SK-N-SH treated with all-trans-retinoic acid at 6 μM for 48 hours (cell line): ENCODE measurements around the gene GPC6.
"Not testable (repeated sequence)": the region's sequence is repeated elsewhere in the genome, so short reads cannot be mapped to it uniquely, and the experiment has no call there.

Experiments
- ATAC-seq: fragments of 200-7000 bp; cut with Tn5 transposase; 3 replicates; pipeline ENCODE4 v1.9.1; 2020; ENCODE audit warnings: mild to moderate bottlenecking, moderate library complexity
- ARNTL ChIP-seq: fragments of 450-650 bp; formaldehyde crosslinking; IDR thresholded peaks from 2 replicates; pipeline ENCODE4 v1.5.0; 2020; ENCODE audit warnings: low read depth, mild to moderate bottlenecking, moderate library complexity, borderline replicate concordance
- BACH2 ChIP-seq: fragments of 250-450 bp; sonication (Bioruptor Pico); IDR thresholded peaks from 2 replicates; pipeline ENCODE4 v1.9.0; 2021; ENCODE audit warnings: mild to moderate bottlenecking, borderline replicate concordance
- CSDC2 ChIP-seq: fragments of 250-450 bp; sonication (Bioruptor Pico); IDR thresholded peaks from 2 replicates; pipeline ENCODE4 v1.5.0; 2020; ENCODE audit warnings: mild to moderate bottlenecking, moderate library complexity
- ISL1 ChIP-seq: fragments of 250-450 bp; sonication (Bioruptor Pico); IDR thresholded peaks from 2 replicates; pipeline ENCODE4 v2.1.2; 2022; ENCODE audit warnings: mild to moderate bottlenecking, moderate library complexity
- PPARA ChIP-seq: fragments of 250-450 bp; sonication (Bioruptor Pico); IDR thresholded peaks from 2 replicates; pipeline ENCODE4 v1.5.0; 2020; ENCODE audit warnings: mild to moderate bottlenecking, borderline replicate concordance
- RARB ChIP-seq: fragments of 250-450 bp; sonication (Bioruptor Pico); IDR thresholded peaks from 2 replicates; pipeline ENCODE4 v1.8.0; 2021; ENCODE audit warnings: mild to moderate bottlenecking, moderate library complexity
- TCF4 ChIP-seq: fragments of 250-450 bp; sonication (Bioruptor Pico); IDR thresholded peaks from 2 replicates; pipeline ENCODE4 v1.8.0; 2021; ENCODE audit warnings: mild to moderate bottlenecking, moderate library complexity, borderline replicate concordance
- ZC3H10 ChIP-seq: fragments of 250-450 bp; sonication (Bioruptor Pico); IDR thresholded peaks from 2 replicates; pipeline ENCODE4 v1.5.1; 2021; ENCODE audit warnings: mild to moderate bottlenecking, moderate library complexity
- ZFP3 ChIP-seq: fragments of 250-450 bp; sonication (Bioruptor Pico); IDR thresholded peaks from 2 replicates; pipeline ENCODE4 v1.5.0; 2020; ENCODE audit warnings: mild to moderate bottlenecking, moderate library complexity
- ZFP30 ChIP-seq: fragments of 450-650 bp; formaldehyde crosslinking; IDR thresholded peaks from 2 replicates; pipeline ENCODE4 v1.5.0; 2022; ENCODE audit warnings: mild to moderate bottlenecking, moderate library complexity
- ZNF565 ChIP-seq: fragments of 450-650 bp; formaldehyde crosslinking; conservative IDR thresholded peaks from 2 replicates; pipeline ENCODE4 v1.5.0; 2020; ENCODE audit warnings: low read depth, mild to moderate bottlenecking, moderate library complexity
- ZNF8 ChIP-seq: fragments of 450-650 bp; formaldehyde crosslinking; IDR thresholded peaks from 2 replicates; pipeline ENCODE4 v1.5.0; 2020; ENCODE audit warnings: mild to moderate bottlenecking, moderate library complexity
- TF ChIP-seq, protein P1 (sequence below): fragments of 250-450 bp; sonication (Bioruptor Pico); IDR thresholded peaks from 2 replicates; pipeline ENCODE4 v1.5.0; 2020; ENCODE audit warnings: mild to moderate bottlenecking, moderate library complexity
- TF ChIP-seq, protein P2 (sequence below): fragments of 250-450 bp; sonication (Bioruptor Pico); IDR thresholded peaks from 2 replicates; pipeline ENCODE4 v1.8.0; 2021; ENCODE audit warnings: low read depth, mild to moderate bottlenecking, moderate library complexity, borderline replicate concordance
- TF ChIP-seq, protein P3 (sequence below): fragments of 250-450 bp; sonication (Bioruptor Pico); IDR thresholded peaks from 2 replicates; pipeline ENCODE4 v1.8.0; 2020; ENCODE audit warnings: mild to moderate bottlenecking, moderate library complexity, borderline replicate concordance

Gene GPC6

DNA sequence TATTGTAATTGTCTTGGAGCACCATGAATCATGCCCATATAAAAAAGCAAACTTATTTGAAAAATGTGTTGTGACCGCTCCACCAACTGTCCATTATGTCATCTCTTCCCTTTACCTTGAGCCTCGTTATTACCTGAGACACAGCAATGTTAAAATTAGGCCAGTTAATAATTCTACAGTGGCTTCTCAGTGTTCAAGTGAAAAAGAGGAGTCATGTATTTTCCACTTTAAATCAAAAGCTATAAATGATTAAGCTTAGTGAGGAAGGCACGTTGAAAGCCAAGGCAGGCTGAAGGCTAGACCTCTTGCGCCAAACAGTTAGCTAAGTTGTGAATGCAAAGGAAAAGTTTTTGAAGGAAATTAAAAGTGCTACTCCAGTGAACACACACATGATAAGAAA lies 210.5 kb downstream of the GPC6 start (continued):
- TF ChIP-seq, protein P1, sequence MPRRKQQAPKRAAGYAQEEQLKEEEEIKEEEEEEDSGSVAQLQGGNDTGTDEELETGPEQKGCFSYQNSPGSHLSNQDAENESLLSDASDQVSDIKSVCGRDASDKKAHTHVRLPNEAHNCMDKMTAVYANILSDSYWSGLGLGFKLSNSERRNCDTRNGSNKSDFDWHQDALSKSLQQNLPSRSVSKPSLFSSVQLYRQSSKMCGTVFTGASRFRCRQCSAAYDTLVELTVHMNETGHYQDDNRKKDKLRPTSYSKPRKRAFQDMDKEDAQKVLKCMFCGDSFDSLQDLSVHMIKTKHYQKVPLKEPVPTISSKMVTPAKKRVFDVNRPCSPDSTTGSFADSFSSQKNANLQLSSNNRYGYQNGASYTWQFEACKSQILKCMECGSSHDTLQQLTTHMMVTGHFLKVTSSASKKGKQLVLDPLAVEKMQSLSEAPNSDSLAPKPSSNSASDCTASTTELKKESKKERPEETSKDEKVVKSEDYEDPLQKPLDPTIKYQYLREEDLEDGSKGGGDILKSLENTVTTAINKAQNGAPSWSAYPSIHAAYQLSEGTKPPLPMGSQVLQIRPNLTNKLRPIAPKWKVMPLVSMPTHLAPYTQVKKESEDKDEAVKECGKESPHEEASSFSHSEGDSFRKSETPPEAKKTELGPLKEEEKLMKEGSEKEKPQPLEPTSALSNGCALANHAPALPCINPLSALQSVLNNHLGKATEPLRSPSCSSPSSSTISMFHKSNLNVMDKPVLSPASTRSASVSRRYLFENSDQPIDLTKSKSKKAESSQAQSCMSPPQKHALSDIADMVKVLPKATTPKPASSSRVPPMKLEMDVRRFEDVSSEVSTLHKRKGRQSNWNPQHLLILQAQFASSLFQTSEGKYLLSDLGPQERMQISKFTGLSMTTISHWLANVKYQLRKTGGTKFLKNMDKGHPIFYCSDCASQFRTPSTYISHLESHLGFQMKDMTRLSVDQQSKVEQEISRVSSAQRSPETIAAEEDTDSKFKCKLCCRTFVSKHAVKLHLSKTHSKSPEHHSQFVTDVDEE (CRISPR knock-in tag): no peak
- TF ChIP-seq, protein P2, sequence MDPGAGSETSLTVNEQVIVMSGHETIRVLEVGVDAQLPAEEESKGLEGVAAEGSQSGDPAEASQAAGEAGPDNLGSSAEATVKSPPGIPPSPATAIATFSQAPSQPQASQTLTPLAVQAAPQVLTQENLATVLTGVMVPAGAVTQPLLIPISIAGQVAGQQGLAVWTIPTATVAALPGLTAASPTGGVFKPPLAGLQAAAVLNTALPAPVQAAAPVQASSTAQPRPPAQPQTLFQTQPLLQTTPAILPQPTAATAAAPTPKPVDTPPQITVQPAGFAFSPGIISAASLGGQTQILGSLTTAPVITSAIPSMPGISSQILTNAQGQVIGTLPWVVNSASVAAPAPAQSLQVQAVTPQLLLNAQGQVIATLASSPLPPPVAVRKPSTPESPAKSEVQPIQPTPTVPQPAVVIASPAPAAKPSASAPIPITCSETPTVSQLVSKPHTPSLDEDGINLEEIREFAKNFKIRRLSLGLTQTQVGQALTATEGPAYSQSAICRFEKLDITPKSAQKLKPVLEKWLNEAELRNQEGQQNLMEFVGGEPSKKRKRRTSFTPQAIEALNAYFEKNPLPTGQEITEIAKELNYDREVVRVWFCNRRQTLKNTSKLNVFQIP (CRISPR knock-in tag): no peak
- no peak for TF ChIP-seq RARB (CRISPR knock-in tag)
- TF ChIP-seq ZNF8 (CRISPR knock-in tag): no peak
- TF ChIP-seq ZC3H10 (CRISPR knock-in tag): no peak

DNA sequence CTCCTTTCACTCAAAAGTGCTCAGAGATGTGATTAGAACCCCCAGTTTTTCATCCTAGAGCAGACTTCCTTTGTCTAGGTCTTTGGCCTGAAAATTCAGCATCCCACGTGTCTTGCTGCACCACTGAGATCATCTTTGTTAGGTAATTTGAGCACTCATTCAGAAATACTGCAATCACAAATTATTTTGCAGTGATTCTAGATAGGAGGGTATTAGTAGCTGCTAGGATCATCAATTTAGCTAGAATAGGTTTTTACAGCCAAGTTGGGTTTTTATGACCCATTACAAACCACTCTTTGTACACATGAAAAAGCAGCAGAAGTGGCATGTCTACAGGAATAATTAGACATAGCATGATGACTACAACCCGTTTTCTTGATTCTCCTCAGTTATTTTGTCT lies 219.6 kb downstream of the GPC6 start:
- ATAC-seq: no peak
- TF ChIP-seq, protein P2 (CRISPR knock-in tag): no peak
- TF ChIP-seq ZFP3 (CRISPR knock-in tag) (no peak), ZNF8 (CRISPR knock-in tag) (no peak), BACH2 (CRISPR knock-in tag) (no peak), ZNF565 (CRISPR knock-in tag) (no peak), ZFP30 (CRISPR knock-in tag) (no peak)
- TF ChIP-seq, all 23 proteins: peak for 0

DNA sequence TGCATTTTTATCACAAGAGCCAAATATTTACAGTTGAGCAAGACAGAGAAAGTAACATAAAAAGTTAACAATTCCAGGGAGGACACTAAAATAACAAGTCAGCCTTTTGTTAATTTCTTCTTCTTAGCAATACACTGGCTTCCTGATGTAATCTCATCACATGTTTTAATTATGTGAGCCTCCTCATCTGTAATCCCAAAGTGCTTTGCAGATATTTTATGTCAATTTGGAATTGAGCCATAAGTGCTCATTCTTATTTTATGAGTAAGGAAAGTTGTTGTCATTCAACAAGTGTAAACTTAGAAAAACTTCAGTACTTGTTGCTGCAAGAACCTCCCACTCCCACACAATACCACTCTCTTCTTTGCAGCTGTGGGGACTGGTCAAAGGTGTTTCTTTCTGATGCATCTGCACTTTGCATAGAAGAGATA lies 223.6 kb downstream of the GPC6 start:
- TF ChIP-seq RARB (CRISPR knock-in tag): no peak
- 0 out of 2 replicates have a peak, but pooled peaks have one; percentile 15 for TF ChIP-seq ISL1 (CRISPR knock-in tag)
- no peak for ATAC-seq

DNA sequence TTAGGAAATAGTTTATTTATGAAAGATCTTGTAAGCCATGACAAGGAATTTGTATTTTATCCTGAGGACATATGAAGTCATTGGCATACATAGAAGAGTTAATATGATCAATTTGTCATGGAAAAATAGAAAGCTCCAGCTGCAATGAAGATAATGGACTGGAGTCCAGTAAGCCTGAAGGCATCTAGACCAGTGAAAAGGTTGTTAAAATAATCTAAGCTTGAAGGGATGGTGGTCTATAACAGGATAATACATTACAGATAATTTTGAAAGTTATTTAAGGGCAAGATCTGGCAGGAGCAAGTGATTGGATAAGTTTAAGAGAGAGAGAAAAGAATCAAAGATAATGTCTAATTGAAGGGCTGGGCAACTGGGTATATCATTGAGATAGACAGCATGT lies 224.2 kb downstream of the GPC6 start:
- TF ChIP-seq, protein P3, sequence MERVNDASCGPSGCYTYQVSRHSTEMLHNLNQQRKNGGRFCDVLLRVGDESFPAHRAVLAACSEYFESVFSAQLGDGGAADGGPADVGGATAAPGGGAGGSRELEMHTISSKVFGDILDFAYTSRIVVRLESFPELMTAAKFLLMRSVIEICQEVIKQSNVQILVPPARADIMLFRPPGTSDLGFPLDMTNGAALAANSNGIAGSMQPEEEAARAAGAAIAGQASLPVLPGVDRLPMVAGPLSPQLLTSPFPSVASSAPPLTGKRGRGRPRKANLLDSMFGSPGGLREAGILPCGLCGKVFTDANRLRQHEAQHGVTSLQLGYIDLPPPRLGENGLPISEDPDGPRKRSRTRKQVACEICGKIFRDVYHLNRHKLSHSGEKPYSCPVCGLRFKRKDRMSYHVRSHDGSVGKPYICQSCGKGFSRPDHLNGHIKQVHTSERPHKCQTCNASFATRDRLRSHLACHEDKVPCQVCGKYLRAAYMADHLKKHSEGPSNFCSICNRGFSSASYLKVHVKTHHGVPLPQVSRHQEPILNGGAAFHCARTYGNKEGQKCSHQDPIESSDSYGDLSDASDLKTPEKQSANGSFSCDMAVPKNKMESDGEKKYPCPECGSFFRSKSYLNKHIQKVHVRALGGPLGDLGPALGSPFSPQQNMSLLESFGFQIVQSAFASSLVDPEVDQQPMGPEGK: no peak
- TF ChIP-seq, protein P2 (CRISPR knock-in tag): no peak
- TF ChIP-seq TCF4: no peak
- no peak; the same call in 2 of the 3 replicates for ATAC-seq

DNA sequence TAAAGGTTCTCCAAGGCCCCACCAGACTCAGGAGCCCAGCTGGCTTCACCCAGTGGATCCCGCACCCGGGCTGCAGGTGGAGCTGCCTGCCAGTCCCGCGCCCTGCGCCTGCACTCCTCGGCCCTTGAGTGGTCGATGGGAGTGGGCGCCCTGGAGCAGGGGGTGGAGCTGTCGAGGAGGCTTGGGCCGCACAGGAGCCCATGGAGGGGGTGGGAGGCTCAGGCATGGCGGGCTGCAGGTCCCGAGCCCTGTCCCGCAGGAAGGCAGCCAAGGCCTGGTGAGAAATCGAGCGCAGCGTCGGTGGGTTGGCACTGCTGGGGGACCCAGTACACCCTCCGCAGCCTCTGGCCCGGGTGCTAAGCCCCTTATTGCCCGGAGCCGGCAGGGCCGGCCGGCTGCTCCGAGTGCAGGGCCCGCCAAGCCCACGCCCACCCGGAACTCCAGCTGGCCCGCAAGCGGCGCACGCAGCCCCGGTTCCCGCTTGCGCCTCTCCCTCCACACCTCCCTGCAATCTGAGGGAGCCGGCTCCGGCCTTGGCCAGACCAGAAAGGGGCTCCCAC lies 228.1 kb downstream of the GPC6 start:
- ATAC-seq: not testable (repeated sequence)

DNA sequence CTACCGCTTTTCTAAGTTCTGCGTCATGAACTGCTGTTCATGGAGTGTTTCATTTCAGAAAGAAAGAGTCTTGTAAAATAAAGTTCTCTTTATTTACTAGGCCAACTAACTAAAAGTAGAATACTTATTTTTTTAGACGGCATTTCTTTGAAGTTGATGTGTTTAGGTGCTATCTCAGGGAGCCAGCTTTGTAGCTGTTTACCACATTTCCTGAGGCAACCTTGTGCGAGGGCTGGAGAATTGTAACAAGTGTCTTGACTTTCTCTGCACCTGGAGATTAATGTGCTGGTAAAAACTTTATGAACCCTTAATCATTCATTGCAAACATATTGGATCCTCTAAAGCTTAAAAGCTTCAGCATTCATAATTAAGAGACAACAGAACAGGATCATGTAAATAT lies 229.3 kb downstream of the GPC6 start:
- no peak for ATAC-seq
- TF ChIP-seq ZC3H10 (CRISPR knock-in tag) (no peak), BACH2 (CRISPR knock-in tag) (no peak), PPARA (CRISPR knock-in tag) (no peak), ISL1 (CRISPR knock-in tag) (no peak), ZNF8 (CRISPR knock-in tag) (no peak), ZFP30 (CRISPR knock-in tag) (no peak), TCF4 (no peak), ZNF565 (CRISPR knock-in tag) (no peak), RARB (CRISPR knock-in tag) (no peak), ZFP3 (CRISPR knock-in tag) (no peak), ARNTL (CRISPR knock-in tag) (no peak), CSDC2 (CRISPR knock-in tag) (no peak)
- TF ChIP-seq, protein P1 (CRISPR knock-in tag): no peak
- TF ChIP-seq, protein P3: no peak
